Measurements from ENCODE around the gene MINK1.
A peak's percentile ranks its signal among the peaks of the same experiment; 100 is the strongest.

MINK1 gene

GRCh38 chr17:4932756-4933155 lies 99.6 kb downstream of the MINK1 start:
- DNase-seq (ENCODE audit: low spot score) (no peak), FAIRE-seq (no peak)

- DNase-seq (ENCODE audit: low spot score) (no peak), FAIRE-seq (no peak)
These were observed 100.5 kb downstream of the MINK1 start for GRCh38 chr17:4933646-4934045.

- DNase-seq (ENCODE audit: low spot score), result peak; percentile 42
- FAIRE-seq, result no peak
These were observed 101.2 kb downstream of the MINK1 start for GRCh38 chr17:4934173-4934979.

- DNase-seq (ENCODE audit: low spot score), result no peak
These were observed 102.5 kb downstream of the MINK1 start for GRCh38 chr17:4935650-4936049.

GRCh38 chr17:4936436-4936835 lies 103.3 kb downstream of the MINK1 start:
- DNase-seq (ENCODE audit: low spot score) (no peak), FAIRE-seq (no peak)

More at GRCh38 chr17:4935650-4936049, 102.5 kb downstream of the MINK1 start:
- FAIRE-seq, result no peak

- no peak for FAIRE-seq
These were observed 104.4 kb downstream of the MINK1 start for GRCh38 chr17:4937553-4937952.

GRCh38 chr17:4938069-4938491 lies 104.9 kb downstream of the MINK1 start:
- DNase-seq (ENCODE audit: low spot score) (no peak), FAIRE-seq (no peak)

More at GRCh38 chr17:4937553-4937952, 104.4 kb downstream of the MINK1 start:
- no peak for DNase-seq (ENCODE audit: low spot score)

- FAIRE-seq (no peak), DNase-seq (ENCODE audit: low spot score) (no peak)
These were observed 105.8 kb downstream of the MINK1 start for GRCh38 chr17:4938688-4939545.

GRCh38 chr17:4939546-4939795 lies 106.3 kb downstream of the MINK1 start:
- no peak for FAIRE-seq

GRCh38 chr17:4939796-4940554 lies 106.8 kb downstream of the MINK1 start, which contains the start of the genes RNF167 and SLC25A11:
RNF167 (plus strand) TSS chr17:4940268; CDS start chr17:4940910, 642 bp downstream.
SLC25A11 (minus strand) TSS chr17:4940046; CDS start chr17:4939910, 136 bp downstream.
- DNase-seq (ENCODE audit: low spot score), result peak; percentile 92
- FAIRE-seq, result peak; percentile 5

More at GRCh38 chr17:4939546-4939795, 106.3 kb downstream of the MINK1 start:
- no peak for DNase-seq (ENCODE audit: low spot score)

GRCh38 chr17:4940555-4941318 lies 107.6 kb downstream of the MINK1 start:
- FAIRE-seq, result no peak
- DNase-seq (ENCODE audit: low spot score), result peak; percentile 76

- no peak for DNase-seq (ENCODE audit: low spot score)
These were observed 108.1 kb downstream of the MINK1 start for GRCh38 chr17:4941319-4941610.

GRCh38 chr17:4942760-4943508 lies 109.8 kb downstream of the MINK1 start:
- FAIRE-seq, result no peak

More at GRCh38 chr17:4941319-4941610, 108.1 kb downstream of the MINK1 start:
- FAIRE-seq, result no peak

GRCh38 chr17:4944163-4944553 lies 111.0 kb downstream of the MINK1 start:
- no peak for DNase-seq (ENCODE audit: low spot score)
- FAIRE-seq, result no peak

More at GRCh38 chr17:4942760-4943508, 109.8 kb downstream of the MINK1 start:
- DNase-seq (ENCODE audit: low spot score), result no peak

GRCh38 chr17:4944554-4945175 lies 111.5 kb downstream of the MINK1 start:
- DNase-seq (ENCODE audit: low spot score) (no peak), FAIRE-seq (no peak)

GRCh38 chr17:4945176-4945943 lies 112.2 kb downstream of the MINK1 start:
- FAIRE-seq (no peak), DNase-seq (ENCODE audit: low spot score) (peak; percentile 78)

GRCh38 chr17:4945944-4946280 lies 112.8 kb downstream of the MINK1 start:
- FAIRE-seq, result no peak
- DNase-seq (ENCODE audit: low spot score), result no peak

- FAIRE-seq, result no peak
These were observed 113.3 kb downstream of the MINK1 start for GRCh38 chr17:4946312-4946976.

More at GRCh38 chr17:4946312-4946976, 113.3 kb downstream of the MINK1 start:
- no peak for DNase-seq (ENCODE audit: low spot score)

Data from urothelium cell line (cell line).